Transverse colon (tissue), 3 donors: ENCODE measurements around the gene CATSPERD.

Source experiments
- CTCF ChIP-seq, 5 experiments: fragments of 200-600 bp in 3 of 5; fragments of 450-650 bp in 2 of 5; sonication (generic) in 3 of 5; IDR thresholded peaks; 1 replicate in 2 of 5; 2 replicates in 3 of 5; pipeline ENCODE4 v1.5.1; 2016 to 2017; ENCODE audit warnings: antibody characterized with exemption in 5 of 5, inconsistent platforms in 3 of 5, mild to moderate bottlenecking in 2 of 5, moderate library complexity in 1 of 5
- EP300 ChIP-seq: sonication (generic); formaldehyde crosslinking; IDR thresholded peaks from one replicate; pipeline ENCODE4 v1.6.1; 2017; ENCODE audit warnings: antibody characterized with exemption, low read depth
- POLR2A ChIP-seq: fragments of 450-650 bp; IDR thresholded peaks from one replicate; pipeline ENCODE4 v1.6.1; 2016; ENCODE audit warnings: antibody characterized with exemption, mild to moderate bottlenecking, moderate library complexity

- no peak for TF ChIP-seq POLR2A
- TF ChIP-seq CTCF (IDR thresholded peaks at IDR 0.05), result no peak
- no peak for TF ChIP-seq EP300
These were observed 7.1 kb downstream of the CATSPERD start for GRCh38 chr19:5727453-5728050.
